HEK293 (cell line): ENCODE data around the gene COL5A2.

Experiments
- GLI4 ChIP-seq: fragments of 450-650 bp; formaldehyde crosslinking; IDR thresholded peaks from 2 replicates; pipeline ENCODE4 v1.5.1; 2016; ENCODE audit warnings: missing biosample characterization, missing genetic modification characterization
- GLIS1 ChIP-seq: fragments of 450-650 bp; formaldehyde crosslinking; IDR thresholded peaks from 2 replicates; pipeline ENCODE4 v1.5.1; 2016; ENCODE audit warnings: missing biosample characterization, missing genetic modification characterization
- SP2 ChIP-seq: fragments of 450-650 bp; formaldehyde crosslinking; IDR thresholded peaks from 2 replicates; pipeline ENCODE4 v1.5.1; 2016; ENCODE audit warnings: missing biosample characterization, missing genetic modification characterization
- ZFP37 ChIP-seq: fragments of 450-650 bp; formaldehyde crosslinking; IDR thresholded peaks from 2 replicates; pipeline ENCODE4 v1.5.1; 2016; ENCODE audit warnings: missing biosample characterization, missing genetic modification characterization
- ZNF239 ChIP-seq: fragments of 450-650 bp; formaldehyde crosslinking; IDR thresholded peaks from 2 replicates; pipeline ENCODE4 v1.5.1; 2016; ENCODE audit warnings: missing biosample characterization, missing genetic modification characterization
- ZNF529 ChIP-seq: fragments of 450-650 bp; formaldehyde crosslinking; IDR thresholded peaks from 2 replicates; pipeline ENCODE4 v1.5.1; 2017; ENCODE audit warnings: missing genetic modification characterization, missing biosample characterization; ENCODE audit not compliant: insufficient replicate concordance
- ZNF600 ChIP-seq: fragments of 450-650 bp; formaldehyde crosslinking; IDR thresholded peaks from 2 replicates; pipeline ENCODE4 v1.5.1; 2016; ENCODE audit warnings: missing biosample characterization, missing genetic modification characterization
- TF ChIP-seq, protein P1 (sequence below): fragments of 450-650 bp; formaldehyde crosslinking; IDR thresholded peaks from 2 replicates; pipeline ENCODE4 v1.5.1; 2016; ENCODE audit warnings: missing biosample characterization, missing genetic modification characterization
- TF ChIP-seq, protein P2 (sequence below): IDR thresholded peaks from 2 replicates; pipeline ENCODE4 v1.6.1; 2011; ENCODE audit warnings: mild to moderate bottlenecking, low read depth, low read length, borderline replicate concordance
- TF ChIP-seq, protein P3 (sequence below): fragments of 450-650 bp; formaldehyde crosslinking; IDR thresholded peaks from 2 replicates; pipeline ENCODE4 v1.5.1; 2016; ENCODE audit warnings: missing biosample characterization, missing genetic modification characterization
- TF ChIP-seq, protein P4 (sequence below): fragments of 450-650 bp; formaldehyde crosslinking; IDR thresholded peaks from 2 replicates; pipeline ENCODE4 v1.5.1; 2017; ENCODE audit warnings: missing biosample characterization, mild to moderate bottlenecking, missing genetic modification characterization, moderate library complexity
- TF ChIP-seq, protein P5 (sequence below): fragments of 450-650 bp; formaldehyde crosslinking; IDR thresholded peaks from 2 replicates; pipeline ENCODE4 v1.5.1; 2016; ENCODE audit warnings: missing biosample characterization, missing genetic modification characterization

DNA sequence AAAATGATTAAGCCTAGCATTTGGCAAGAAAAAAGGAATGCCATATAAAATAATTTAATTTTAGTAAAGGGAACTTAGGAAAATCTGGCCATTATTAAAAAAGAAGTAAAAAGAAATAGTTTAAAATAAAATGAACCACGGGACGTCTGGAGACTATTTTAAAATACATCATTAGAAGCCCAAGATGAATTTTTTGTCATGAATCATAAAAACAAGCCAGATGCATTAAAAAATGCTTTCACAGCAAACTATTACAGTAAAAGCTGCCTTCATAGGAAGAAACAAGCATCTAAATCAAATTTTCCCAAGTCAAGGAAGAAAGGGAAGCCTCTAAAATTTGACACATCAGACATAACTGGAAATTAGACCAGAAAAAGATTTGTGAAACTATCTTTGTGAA is 33.0 kb downstream of the COL5A2 start:
- TF ChIP-seq, protein P1, sequence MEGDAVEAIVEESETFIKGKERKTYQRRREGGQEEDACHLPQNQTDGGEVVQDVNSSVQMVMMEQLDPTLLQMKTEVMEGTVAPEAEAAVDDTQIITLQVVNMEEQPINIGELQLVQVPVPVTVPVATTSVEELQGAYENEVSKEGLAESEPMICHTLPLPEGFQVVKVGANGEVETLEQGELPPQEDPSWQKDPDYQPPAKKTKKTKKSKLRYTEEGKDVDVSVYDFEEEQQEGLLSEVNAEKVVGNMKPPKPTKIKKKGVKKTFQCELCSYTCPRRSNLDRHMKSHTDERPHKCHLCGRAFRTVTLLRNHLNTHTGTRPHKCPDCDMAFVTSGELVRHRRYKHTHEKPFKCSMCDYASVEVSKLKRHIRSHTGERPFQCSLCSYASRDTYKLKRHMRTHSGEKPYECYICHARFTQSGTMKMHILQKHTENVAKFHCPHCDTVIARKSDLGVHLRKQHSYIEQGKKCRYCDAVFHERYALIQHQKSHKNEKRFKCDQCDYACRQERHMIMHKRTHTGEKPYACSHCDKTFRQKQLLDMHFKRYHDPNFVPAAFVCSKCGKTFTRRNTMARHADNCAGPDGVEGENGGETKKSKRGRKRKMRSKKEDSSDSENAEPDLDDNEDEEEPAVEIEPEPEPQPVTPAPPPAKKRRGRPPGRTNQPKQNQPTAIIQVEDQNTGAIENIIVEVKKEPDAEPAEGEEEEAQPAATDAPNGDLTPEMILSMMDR (tag by site-specific recombination) = no peak
- no peak for TF ChIP-seq ZFP37 (tag by site-specific recombination)
- no peak for TF ChIP-seq GLIS1 (tag by site-specific recombination)
- TF ChIP-seq ZNF239 (tag by site-specific recombination) = no peak
- TF ChIP-seq, protein P2, sequence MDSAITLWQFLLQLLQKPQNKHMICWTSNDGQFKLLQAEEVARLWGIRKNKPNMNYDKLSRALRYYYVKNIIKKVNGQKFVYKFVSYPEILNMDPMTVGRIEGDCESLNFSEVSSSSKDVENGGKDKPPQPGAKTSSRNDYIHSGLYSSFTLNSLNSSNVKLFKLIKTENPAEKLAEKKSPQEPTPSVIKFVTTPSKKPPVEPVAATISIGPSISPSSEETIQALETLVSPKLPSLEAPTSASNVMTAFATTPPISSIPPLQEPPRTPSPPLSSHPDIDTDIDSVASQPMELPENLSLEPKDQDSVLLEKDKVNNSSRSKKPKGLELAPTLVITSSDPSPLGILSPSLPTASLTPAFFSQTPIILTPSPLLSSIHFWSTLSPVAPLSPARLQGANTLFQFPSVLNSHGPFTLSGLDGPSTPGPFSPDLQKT = no peak
- no peak for TF ChIP-seq ZNF600
- TF ChIP-seq, protein P3, sequence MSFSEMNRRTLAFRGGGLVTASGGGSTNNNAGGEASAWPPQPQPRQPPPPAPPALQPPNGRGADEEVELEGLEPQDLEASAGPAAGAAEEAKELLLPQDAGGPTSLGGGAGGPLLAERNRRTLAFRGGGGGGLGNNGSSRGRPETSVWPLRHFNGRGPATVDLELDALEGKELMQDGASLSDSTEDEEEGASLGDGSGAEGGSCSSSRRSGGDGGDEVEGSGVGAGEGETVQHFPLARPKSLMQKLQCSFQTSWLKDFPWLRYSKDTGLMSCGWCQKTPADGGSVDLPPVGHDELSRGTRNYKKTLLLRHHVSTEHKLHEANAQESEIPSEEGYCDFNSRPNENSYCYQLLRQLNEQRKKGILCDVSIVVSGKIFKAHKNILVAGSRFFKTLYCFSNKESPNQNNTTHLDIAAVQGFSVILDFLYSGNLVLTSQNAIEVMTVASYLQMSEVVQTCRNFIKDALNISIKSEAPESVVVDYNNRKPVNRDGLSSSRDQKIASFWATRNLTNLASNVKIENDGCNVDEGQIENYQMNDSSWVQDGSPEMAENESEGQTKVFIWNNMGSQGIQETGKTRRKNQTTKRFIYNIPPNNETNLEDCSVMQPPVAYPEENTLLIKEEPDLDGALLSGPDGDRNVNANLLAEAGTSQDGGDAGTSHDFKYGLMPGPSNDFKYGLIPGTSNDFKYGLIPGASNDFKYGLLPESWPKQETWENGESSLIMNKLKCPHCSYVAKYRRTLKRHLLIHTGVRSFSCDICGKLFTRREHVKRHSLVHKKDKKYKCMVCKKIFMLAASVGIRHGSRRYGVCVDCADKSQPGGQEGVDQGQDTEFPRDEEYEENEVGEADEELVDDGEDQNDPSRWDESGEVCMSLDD (tag by site-specific recombination) = no peak
- TF ChIP-seq, protein P4, sequence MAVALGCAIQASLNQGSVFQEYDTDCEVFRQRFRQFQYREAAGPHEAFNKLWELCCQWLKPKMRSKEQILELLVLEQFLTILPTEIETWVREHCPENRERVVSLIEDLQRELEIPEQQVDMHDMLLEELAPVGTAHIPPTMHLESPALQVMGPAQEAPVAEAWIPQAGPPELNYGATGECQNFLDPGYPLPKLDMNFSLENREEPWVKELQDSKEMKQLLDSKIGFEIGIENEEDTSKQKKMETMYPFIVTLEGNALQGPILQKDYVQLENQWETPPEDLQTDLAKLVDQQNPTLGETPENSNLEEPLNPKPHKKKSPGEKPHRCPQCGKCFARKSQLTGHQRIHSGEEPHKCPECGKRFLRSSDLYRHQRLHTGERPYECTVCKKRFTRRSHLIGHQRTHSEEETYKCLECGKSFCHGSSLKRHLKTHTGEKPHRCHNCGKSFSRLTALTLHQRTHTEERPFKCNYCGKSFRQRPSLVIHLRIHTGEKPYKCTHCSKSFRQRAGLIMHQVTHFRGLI (tag by site-specific recombination) = no peak
- no peak for TF ChIP-seq GLI4
- TF ChIP-seq SP2 (tag by site-specific recombination) = no peak
- no peak for TF ChIP-seq ZNF529 (tag by site-specific recombination)
- TF ChIP-seq, protein P5, sequence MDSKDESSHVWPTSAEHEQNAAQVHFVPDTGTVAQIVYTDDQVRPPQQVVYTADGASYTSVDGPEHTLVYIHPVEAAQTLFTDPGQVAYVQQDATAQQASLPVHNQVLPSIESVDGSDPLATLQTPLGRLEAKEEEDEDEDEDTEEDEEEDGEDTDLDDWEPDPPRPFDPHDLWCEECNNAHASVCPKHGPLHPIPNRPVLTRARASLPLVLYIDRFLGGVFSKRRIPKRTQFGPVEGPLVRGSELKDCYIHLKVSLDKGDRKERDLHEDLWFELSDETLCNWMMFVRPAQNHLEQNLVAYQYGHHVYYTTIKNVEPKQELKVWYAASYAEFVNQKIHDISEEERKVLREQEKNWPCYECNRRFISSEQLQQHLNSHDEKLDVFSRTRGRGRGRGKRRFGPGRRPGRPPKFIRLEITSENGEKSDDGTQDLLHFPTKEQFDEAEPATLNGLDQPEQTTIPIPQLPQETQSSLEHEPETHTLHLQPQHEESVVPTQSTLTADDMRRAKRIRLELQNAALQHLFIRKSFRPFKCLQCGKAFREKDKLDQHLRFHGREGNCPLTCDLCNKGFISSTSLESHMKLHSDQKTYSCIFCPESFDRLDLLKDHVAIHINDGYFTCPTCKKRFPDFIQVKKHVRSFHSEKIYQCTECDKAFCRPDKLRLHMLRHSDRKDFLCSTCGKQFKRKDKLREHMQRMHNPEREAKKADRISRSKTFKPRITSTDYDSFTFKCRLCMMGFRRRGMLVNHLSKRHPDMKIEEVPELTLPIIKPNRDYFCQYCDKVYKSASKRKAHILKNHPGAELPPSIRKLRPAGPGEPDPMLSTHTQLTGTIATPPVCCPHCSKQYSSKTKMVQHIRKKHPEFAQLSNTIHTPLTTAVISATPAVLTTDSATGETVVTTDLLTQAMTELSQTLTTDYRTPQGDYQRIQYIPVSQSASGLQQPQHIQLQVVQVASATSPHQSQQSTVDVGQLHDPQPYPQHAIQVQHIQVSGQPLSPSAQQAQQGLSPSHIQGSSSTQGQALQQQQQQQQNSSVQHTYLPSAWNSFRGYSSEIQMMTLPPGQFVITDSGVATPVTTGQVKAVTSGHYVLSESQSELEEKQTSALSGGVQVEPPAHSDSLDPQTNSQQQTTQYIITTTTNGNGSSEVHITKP = no peak
